Activated CD8-positive, alpha-beta memory T cell treated with anti-CD3 and anti-CD28 coated beads, Interleukin-2, amount 10 ng/mL, durations not matched to agents 7 days and 5 days (primary cell): ENCODE data around the gene SLC9B2. TPM values are rescaled to one million over a fixed set of nuclear protein-coding genes. Genes with fewer than 3 reads are reported as not detected.

ENCODE experiments used
- ATAC-seq: fragments of 150-1000 bp; cut with Tn5 transposase; one replicate; pipeline ENCODE4 v1.10.0; 2021; ENCODE audit warnings: moderate library complexity
- CTCF ChIA-PET: fragments of 350-600 bp; sonication (Branson Sonifier 250); formaldehyde crosslinking; loops from one replicate; lab custom pipeline; 2021; ENCODE audit warnings: antibody characterized with exemption; lab: Charles Lee
- DNase-seq: peaks from one replicate; pipeline ENCODE4 v3.0.0-alpha.2; 2020
- H3K27ac Mint-ChIP-seq: one replicate; pipeline ENCODE4 v1.8.0; 2021; ENCODE audit warnings: mild to moderate bottlenecking, mixed read lengths
- H3K27me3 Mint-ChIP-seq: one replicate; pipeline ENCODE4 v1.8.0; 2021; ENCODE audit warnings: mixed read lengths
- H3K36me3 Mint-ChIP-seq: one replicate; pipeline ENCODE4 v1.8.0; 2021; ENCODE audit warnings: mild to moderate bottlenecking, mixed read lengths
- H3K4me1 Mint-ChIP-seq: one replicate; pipeline ENCODE4 v1.8.0; 2021; ENCODE audit warnings: mixed read lengths
- H3K4me3 Mint-ChIP-seq: one replicate; pipeline ENCODE4 v1.8.0; 2021; ENCODE audit warnings: mild to moderate bottlenecking, moderate library complexity, mixed read lengths
- H3K9me3 Mint-ChIP-seq: one replicate; pipeline ENCODE4 v1.8.0; 2022; ENCODE audit warnings: low read depth, mixed read lengths
- total RNA-seq, 2 experiments: library from RNA; stranded (reverse); gene quantifications; one replicate each; pipeline ENCODE4 v1.2.3, GENCODE V29; 2021

Gene SLC9B2
- total RNA-seq, 2 experiments from 2014 or later: 24.2 to 27.4 TPM

DNA sequence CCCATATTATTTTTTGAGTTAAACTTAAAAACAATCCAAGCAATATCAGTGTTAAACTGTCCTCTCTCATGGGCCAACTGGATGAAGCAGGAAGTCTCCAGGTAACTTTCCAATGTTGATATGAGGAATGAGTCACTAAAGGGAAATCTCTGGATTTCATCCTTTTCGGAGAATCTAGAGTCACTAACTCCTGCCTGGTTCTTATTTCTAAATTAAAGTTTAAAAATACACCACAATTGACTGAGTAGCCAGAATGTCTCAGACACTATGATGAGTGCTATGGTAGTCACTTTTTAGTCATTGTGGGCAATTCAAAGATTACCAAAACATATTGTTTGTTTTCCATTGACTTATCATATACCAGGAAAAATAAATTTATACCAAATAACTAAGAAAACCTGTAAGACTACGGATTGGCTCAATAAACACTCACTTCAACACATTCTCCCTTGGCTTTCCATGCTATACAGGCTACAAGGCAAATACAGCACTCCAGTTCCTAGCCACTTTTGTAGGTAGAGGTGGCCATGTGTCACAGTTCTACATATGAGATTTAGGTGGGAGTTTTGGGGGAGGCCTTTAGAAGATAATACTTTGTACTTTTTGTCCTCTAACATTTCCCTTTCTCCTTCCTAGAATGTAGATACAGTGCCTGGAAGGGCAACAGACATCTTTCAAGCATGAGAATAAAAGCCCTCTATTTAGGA, 8.6 kb downstream of the SLC9B2 start:
- Mint-ChIP-seq H3K27ac (no peak overlapping the region), H3K27me3 (no peaks in the 10 kb centered on the region), H3K9me3 (no peaks in the 10 kb centered on the region), H3K4me3 (no peak overlapping the region), H3K36me3 (peaks cover 48% of the 10 kb centered on the region), H3K4me1 (peaks cover 17% of the 10 kb centered on the region)
- no peak for DNase-seq
- CTCF ChIA-PET: interaction anchor here (1.2 kb wide), 1 partner anchor 24 kb away, joined by 3 read pairs; no protein-coding TSS in a partner anchor
- no peak for ATAC-seq

DNA sequence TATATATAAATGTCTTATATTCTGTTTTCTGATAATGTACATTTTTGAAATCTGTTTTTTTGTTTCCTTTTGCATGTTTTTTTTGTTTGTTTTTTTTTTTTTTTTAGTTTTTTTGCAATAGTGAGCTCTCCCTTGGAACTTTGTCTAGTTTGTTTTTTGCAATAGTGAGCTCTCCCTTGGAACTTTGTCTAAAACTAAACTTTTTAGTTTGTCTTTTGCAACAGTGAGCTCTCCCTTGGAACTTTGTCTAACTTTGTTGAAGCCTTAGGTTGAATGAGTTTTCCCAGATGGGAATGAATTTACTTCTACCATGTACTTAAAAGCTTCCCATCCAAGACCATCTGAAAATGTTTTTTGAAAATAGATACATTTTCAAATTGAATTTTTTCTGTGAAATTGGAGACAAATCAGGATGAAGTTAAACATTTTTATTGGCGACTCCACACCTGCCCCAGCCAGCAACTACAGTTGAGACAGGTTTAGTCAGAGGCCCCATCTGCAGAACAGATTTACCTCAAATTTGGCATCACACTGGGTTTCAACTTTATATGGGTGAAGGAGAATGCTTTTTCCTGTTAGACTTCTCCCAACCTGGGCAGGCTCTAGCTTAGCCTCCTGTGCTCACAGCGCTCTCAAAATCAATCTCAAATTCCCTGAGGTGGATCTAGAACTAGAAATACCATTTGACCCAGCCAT, 16.0 kb downstream of the SLC9B2 start:
- ATAC-seq: no peak
- CTCF ChIA-PET: interaction anchor here (0.6 to 1.4 kb wide), 2 partner anchors 14 to 39 kb away, joined by 3 to 4 read pairs; partner anchors contain the start of gene BDH2
- peaks cover 51% of the 10 kb centered on the region for H3K36me3 Mint-ChIP-seq

DNA sequence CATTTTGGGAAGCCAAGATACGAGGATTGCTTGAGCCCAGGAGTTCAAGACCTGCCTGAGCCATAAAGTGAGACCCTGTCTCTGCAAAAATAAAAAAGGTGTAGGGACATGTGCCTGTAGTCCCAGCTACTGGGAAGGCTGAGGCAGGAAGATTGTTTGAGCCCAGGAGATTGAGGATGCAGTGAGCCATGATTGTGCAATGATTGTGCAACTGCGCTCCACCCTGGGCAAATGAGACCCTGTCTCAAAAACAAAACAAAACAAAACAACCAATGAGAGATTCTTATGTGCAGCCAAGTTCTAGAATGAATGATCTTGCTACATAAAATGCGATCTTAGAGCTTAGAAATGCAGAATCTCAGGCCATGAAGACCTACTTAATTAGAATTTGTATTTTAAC, 22.5 kb downstream of the SLC9B2 start:
- H3K27me3 Mint-ChIP-seq: no peaks in the 10 kb centered on the region
- no peak overlapping the region for H3K27ac Mint-ChIP-seq
- ATAC-seq: no peak
- H3K9me3 Mint-ChIP-seq: no peaks in the 10 kb centered on the region
- CTCF ChIA-PET: no interaction called here
- H3K4me1 Mint-ChIP-seq: peaks cover 17% of the 10 kb centered on the region
- no peak overlapping the region for H3K4me3 Mint-ChIP-seq
- no peak for DNase-seq
- H3K36me3 Mint-ChIP-seq: peaks cover 28% of the 10 kb centered on the region

More for the DNA sequence above, 16.0 kb downstream of the SLC9B2 start:
- Mint-ChIP-seq H3K27ac (no peak overlapping the region), H3K4me3 (no peak overlapping the region), H3K9me3 (peaks cover 2% of the 10 kb centered on the region), H3K27me3 (no peaks in the 10 kb centered on the region), H3K4me1 (peaks cover 2% of the 10 kb centered on the region)
- no peak for DNase-seq

DNA sequence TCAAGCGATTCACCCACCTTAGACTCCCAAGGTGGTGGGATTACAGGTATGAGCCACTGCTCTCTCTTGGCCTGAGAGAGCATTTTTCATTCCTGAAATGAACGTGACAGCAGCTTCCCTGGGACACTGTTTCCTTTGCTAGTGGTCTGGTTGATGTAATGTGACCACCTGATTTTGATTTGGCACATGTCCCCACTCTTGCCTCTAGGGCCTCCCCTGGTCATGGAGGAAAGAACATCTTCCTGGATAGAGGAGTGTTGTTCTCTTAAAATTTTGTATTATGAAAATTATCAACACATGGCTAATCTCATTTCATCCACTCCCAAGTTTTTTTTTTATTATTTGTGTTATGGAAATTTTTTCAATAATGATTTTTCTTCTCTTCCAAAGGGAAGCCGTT, 23.8 kb downstream of the SLC9B2 start:
- Mint-ChIP-seq H3K4me3 (no peak overlapping the region), H3K27ac (no peak overlapping the region), H3K9me3 (no peaks in the 10 kb centered on the region), H3K27me3 (no peaks in the 10 kb centered on the region), H3K36me3 (peaks cover 31% of the 10 kb centered on the region), H3K4me1 (peaks cover 17% of the 10 kb centered on the region)
- CTCF ChIA-PET: no interaction called here
- DNase-seq (no peak), ATAC-seq (no peak)

DNA sequence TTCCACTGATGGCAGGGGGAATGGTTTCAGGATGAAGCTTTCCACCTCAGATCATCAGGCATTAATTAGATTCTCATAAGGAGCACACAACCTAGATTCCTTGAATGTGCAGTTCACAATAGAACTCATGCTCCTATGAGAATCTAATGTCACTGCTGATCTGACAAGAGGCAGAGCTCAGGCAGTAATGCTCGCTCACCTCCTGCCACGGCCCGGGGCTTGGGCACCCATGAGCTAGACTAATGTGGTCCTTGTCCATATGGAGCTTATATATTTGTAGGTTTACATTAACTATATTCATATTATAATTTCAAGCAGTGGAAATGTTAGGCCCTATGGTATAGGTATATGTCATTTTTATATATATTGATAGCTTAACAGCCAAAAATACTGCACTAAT, 24.4 kb downstream of the SLC9B2 start:
- Mint-ChIP-seq H3K9me3 (no peaks in the 10 kb centered on the region), H3K27me3 (no peaks in the 10 kb centered on the region), H3K27ac (no peak overlapping the region), H3K36me3 (peaks cover 34% of the 10 kb centered on the region), H3K4me3 (no peak overlapping the region), H3K4me1 (peaks cover 17% of the 10 kb centered on the region)
- DNase-seq (no peak), ATAC-seq (no peak)
- CTCF ChIA-PET: interaction anchor here (1.0 to 2.7 kb wide), 2 partner anchors 37 to 40 kb away, joined by 4 to 7 read pairs; no protein-coding TSS in a partner anchor

DNA sequence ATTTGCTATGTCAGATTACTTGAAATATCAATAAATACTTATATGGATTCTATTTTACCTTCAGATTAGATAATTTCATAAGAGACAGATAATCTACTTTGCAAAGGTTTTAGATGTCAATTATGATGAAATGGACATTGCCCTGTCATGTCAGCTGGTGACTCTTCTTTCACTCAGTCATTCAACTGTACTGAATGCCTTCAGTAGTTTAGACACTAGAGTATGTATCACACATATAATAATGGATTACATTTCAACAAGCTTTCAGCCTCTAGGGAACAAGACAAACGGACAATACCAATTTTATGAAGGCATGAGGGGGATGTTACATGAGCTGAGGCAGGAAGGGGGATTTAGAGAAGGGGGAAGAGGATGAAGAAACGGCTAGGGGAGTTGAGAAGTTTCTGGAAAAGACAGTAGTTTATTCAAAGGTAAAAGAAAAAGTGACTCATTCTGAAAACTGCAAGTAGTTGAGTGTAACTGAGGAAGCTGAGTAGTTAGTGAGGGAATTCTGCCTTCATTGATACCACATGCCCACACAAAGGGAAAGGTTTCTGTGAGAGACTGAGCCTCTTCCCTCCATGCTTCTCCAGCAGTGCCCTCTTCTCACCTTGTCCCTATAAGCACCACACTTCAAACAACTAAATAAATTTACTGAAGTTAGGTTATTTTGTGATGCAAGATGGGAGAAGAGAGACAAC, 25.7 kb downstream of the SLC9B2 start:
- CTCF ChIA-PET: interaction anchor here (1.2 to 2.7 kb wide), 4 partner anchors 9 to 48 kb away, joined by 3 to 7 read pairs (median 6); partner anchors contain the start of gene BDH2
- ATAC-seq (no peak), DNase-seq (no peak)
- Mint-ChIP-seq H3K36me3 (peaks cover 38% of the 10 kb centered on the region), H3K27ac (peak overlapping the region; percentile 2), H3K9me3 (no peaks in the 10 kb centered on the region), H3K4me3 (no peak overlapping the region), H3K4me1 (peaks cover 22% of the 10 kb centered on the region), H3K27me3 (no peaks in the 10 kb centered on the region)

DNA sequence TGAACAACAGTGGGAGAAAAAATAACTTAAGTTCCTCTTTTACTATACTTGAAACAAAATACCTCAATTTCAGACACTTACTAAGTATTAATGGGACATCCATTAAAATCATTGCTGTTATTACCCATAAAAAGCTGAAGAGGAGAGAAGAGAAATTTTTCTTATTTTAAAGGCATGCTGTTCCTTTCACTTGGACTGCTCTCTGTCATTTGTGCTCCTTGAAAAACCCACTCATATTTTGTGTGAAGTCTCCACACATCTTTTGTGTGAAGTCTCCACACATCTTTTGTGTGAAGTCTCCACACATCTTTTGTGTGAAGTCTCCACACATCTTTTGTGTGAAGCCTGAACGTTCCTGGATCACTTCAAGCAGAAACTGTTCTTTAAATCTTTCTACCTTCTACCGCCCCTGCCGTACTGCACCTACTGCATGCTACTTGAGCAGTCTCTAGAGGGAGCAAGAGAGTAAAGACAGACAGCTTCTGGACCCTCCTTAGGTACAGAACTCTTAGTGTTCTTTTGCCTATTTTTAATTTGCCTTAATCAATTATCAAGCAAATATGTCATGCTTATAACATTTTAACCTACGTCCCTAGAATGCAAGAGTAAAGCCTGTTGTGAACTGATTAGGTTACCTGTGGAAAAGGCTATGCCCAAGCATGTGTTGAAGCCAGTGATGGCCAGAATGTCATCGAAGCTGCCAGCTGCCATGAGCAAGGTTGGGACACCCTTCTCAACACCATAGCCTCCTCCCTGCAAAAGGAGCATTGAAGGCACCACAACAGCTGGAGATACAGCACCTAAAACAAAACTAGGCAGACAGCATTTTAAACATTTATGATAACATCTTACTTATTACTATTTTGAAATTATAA, 29.9 kb downstream of the SLC9B2 start:
- H3K4me1 Mint-ChIP-seq: peaks cover 15% of the 10 kb centered on the region
- no peak overlapping the region for H3K4me3 Mint-ChIP-seq
- peak overlapping the region; percentile 41 for H3K27ac Mint-ChIP-seq
- CTCF ChIA-PET: interaction anchor here (0.6 to 3.2 kb wide), 12 partner anchors 8 to 53 kb away, joined by 3 to 25 read pairs (median 4); partner anchors contain the start of genes BDH2 and SLC9B1
- peak; percentile 58 for DNase-seq
- peaks cover 35% of the 10 kb centered on the region for H3K36me3 Mint-ChIP-seq
- no peaks in the 10 kb centered on the region for H3K27me3 Mint-ChIP-seq
- peak; percentile 97 for ATAC-seq
- H3K9me3 Mint-ChIP-seq: no peaks in the 10 kb centered on the region

DNA sequence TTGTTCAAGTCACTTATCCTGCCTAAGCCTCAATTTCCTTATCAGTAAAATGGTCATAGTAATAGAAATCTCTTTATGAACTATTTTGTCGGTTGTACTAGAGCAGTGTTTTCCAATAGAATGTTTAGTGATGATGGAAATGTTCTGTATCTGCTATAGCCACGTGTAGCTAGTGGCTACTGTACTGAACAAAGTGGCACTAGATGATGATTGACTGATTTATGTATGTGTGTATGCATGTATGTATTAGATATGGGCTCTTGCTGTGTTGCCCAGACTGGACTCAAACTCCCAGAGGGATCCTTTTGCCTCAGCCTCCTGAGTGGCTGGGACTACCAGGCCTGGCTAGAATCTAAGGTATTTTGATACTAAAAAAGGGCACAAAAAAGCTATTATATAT, 32.4 kb downstream of the SLC9B2 start:
- CTCF ChIA-PET: interaction anchor here (1.1 to 3.2 kb wide), 4 partner anchors 12 to 285 kb away, joined by 3 to 25 read pairs (median 4); no protein-coding TSS in a partner anchor
- Mint-ChIP-seq H3K27me3 (no peaks in the 10 kb centered on the region), H3K36me3 (peaks cover 33% of the 10 kb centered on the region), H3K4me3 (no peak overlapping the region), H3K27ac (no peak overlapping the region), H3K4me1 (peaks cover 5% of the 10 kb centered on the region), H3K9me3 (no peaks in the 10 kb centered on the region)
- ATAC-seq (no peak), DNase-seq (no peak)

DNA sequence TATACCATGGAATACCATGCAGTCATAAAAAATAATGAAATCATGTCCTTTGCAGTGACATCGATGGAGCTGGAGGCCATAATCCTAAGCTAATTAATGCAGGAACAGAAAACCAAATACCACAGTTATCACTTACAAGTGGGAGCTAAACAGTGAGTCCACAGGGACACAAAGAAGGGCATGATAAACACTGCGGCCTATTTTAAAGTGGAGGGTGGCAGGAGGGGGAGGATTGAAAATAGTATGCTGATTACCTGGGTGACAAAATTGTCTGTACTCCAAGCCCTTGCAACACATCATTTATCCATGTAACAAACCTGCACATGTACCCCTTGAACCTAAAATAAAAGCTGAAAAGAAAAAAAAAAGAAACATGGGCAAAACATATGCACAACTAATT, 40.4 kb downstream of the SLC9B2 start:
- Mint-ChIP-seq H3K27ac (no peak overlapping the region), H3K27me3 (no peaks in the 10 kb centered on the region), H3K36me3 (peaks cover 28% of the 10 kb centered on the region), H3K9me3 (peaks cover 2% of the 10 kb centered on the region), H3K4me1 (peaks cover 15% of the 10 kb centered on the region), H3K4me3 (no peak overlapping the region)
- ATAC-seq (no peak), DNase-seq (no peak)
- CTCF ChIA-PET: interaction anchor here (1.5 kb wide), 1 partner anchor 10 kb away, joined by 4 read pairs; no protein-coding TSS in a partner anchor

DNA sequence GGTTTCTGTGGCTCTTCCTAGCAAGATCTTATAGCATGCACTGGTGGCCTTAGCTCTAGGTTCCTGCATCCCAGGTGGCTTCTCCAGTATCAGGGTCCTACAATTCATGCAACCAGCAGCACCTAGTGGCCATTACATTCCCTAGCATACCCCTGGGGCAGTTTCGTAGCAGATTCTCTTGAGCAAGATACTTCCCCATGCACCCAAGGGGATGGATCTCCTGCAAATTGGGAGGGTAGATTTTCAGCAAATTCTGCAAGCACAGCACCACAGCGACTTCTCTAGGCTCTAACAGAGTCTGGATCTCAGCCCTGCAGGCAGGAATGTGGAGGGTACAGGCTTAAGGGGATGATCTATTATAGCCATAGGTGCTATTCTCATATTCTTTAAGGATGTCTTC, 44.0 kb downstream of the SLC9B2 start:
- no peak for DNase-seq
- no peak overlapping the region for H3K4me3 Mint-ChIP-seq
- peak; percentile 61 for ATAC-seq
- peaks cover 2% of the 10 kb centered on the region for H3K9me3 Mint-ChIP-seq
- H3K27me3 Mint-ChIP-seq: no peaks in the 10 kb centered on the region
- no peak overlapping the region for H3K27ac Mint-ChIP-seq
- peaks cover 15% of the 10 kb centered on the region for H3K4me1 Mint-ChIP-seq
- CTCF ChIA-PET: interaction anchor here (0.9 to 1.2 kb wide), 4 partner anchors 12 to 205 kb away, joined by 4 to 5 read pairs (median 5); partner anchors contain the start of genes BDH2 and UBE2D3
- H3K36me3 Mint-ChIP-seq: peaks cover 39% of the 10 kb centered on the region

DNA sequence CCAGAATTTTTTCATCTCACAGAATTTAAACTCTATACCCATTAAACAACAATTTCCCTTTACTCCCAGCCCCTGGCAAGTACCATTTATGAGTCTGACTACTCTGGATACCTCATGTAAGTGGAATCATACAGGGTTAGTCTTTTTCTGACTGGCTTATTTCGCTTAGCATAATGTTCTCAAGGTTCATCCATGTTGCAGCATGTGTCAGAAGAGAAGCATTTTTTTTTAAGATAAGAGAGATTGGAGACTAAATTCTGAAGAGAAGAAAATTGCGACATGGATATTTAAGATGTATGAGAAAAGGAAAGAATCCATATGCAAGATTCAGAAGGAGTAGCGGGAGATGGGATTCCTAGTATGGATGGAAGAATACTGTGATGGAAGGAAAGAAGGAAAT, 45.8 kb downstream of the SLC9B2 start:
- H3K9me3 Mint-ChIP-seq: peaks cover 2% of the 10 kb centered on the region
- CTCF ChIA-PET: interaction anchor here (1.7 kb wide), 1 partner anchor 69 kb away, joined by 8 read pairs; the partner anchor contains the start of gene BDH2
- peaks cover 15% of the 10 kb centered on the region for H3K4me1 Mint-ChIP-seq
- no peaks in the 10 kb centered on the region for H3K27me3 Mint-ChIP-seq
- H3K36me3 Mint-ChIP-seq: peaks cover 34% of the 10 kb centered on the region
- H3K27ac Mint-ChIP-seq: no peak overlapping the region
- H3K4me3 Mint-ChIP-seq: no peak overlapping the region
- no peak for DNase-seq
- no peak for ATAC-seq

DNA sequence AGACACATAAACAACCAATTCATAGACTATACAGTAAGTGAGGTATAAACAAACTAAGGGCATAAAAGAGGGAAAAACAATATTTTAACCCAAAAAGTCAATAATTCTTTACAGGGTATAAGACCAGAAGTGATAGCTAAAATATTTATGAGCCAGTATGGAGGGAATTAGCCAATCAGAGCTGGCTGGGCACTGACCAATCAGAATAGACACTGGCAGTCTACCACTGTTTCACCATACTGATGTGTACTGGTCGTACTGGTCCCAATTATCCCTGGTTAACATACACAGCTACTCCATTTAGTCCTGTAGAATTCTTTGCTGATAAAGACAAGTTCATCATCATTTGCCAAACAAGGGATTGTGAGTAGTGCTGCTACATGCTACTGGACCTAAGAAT, 47.3 kb downstream of the SLC9B2 start:
- H3K27me3 Mint-ChIP-seq: no peaks in the 10 kb centered on the region
- H3K9me3 Mint-ChIP-seq: no peaks in the 10 kb centered on the region
- no peak for DNase-seq
- H3K4me3 Mint-ChIP-seq: no peak overlapping the region
- no peak overlapping the region for H3K27ac Mint-ChIP-seq
- no peak for ATAC-seq
- H3K4me1 Mint-ChIP-seq: peaks cover 15% of the 10 kb centered on the region
- peaks cover 26% of the 10 kb centered on the region for H3K36me3 Mint-ChIP-seq
- CTCF ChIA-PET: interaction anchor here (0.9 to 1.7 kb wide), 3 partner anchors 17 to 70 kb away, joined by 3 to 8 read pairs (median 4); partner anchors contain the start of gene BDH2
